Glomerular visceral epithelial cell (primary cell): Measurements from ENCODE around the gene SAMD4A.

ENCODE experiments used
- DNase-seq: peaks from one replicate; pipeline ENCODE4 v3.0.0-alpha.2; 2016; ENCODE audit errors: extremely low spot score

The SAMD4A gene

DNA sequence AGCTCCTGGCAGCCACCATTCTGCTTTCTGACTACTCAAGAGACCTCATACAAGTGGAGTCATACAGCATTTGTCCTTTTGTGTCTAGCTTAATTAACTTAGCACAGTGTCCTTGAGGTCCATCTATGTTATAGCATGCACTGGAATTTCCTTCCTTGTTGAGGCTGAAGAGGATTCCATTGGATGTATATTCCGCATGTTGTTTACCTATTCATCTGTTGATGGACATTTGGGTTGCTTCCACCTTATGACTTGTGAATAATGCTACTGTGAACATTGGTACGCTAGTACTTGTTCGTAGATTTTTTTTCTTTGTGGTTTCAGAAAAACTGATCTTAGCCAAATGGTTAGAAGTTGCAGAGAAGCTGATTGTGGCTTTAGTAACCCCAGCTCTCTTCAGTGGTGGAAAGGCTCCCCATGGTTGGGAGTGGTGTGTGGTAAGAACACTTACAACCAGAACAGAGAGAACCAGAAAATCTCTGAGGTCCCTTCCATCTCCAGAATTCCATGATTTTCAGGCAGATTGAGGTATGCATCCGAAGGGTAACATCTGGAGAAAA is 118.4 kb downstream of the SAMD4A start:
- no peak for DNase-seq

DNA sequence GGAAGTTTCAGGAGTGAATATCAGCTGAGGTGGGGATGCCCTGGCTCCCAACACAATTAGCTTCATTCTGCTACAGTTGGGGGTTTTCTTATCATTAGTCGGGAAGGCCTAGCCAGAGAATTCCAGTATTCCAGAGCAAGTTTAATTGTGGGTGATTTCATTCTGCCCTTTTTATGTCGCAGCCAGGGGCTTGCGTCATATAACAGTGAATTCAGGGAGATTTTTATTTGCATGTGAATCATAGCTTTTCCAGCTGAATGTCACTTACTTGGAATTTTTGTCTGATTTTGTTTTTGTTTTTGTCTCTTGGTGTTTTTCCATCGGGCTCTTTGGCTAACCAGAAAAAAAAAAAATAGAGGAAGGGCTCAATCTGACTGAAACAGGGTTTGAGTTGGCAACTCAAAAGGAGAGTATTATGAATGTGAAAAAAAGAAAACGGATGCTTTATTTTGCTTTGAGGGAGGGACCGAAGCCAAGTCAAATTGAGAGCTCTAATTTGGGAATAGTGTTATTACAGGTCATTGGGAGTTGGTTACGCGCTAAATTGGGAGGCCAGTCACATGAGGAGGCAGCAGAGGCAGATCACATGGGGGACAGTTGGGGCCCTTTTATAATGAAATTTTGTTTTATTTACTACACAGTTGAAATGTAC is 119.4 kb downstream of the SAMD4A start:
- DNase-seq: peak; percentile 55

DNA sequence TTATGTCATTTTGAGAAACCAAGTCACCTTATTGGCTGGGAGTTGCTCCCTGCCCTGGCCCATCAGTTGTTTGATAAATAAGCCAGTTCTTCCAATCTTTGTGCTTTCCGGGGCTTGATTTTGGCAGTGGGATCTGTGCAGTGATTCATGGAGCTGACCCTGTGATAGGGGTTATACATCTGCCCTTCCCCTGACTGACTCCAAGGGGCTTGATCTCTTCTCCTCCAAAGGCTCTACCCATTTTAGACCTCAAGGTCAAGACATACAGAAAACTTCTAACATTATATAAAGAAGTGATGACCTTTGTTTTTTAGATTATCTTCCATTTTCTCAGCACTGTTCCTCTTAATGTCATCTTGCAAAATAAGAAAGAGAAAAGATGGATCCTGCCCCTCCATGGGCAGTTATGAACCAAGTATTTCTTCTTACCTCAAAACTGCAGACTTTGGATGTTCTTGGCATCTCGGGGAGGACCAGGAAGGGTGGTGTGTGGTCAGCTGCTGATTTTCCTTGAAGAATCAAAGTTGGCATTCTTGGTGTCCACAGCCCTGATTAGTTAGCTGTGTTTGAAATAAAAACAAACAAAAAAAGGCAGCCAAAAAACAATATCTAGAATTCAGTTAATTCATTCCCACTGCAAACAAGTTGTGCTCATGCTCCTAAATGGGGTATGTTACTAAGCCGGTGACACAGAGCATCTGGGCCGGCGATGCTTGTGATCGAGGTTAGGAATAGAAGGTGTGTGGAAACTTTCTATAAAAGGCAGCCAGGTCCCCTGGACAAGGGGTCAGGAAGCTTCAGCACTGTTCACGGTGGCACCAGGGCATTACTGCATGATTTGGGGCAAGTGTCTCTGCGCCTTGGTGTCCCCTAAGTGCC is 120.2 kb downstream of the SAMD4A start:
- DNase-seq: no peak

DNA sequence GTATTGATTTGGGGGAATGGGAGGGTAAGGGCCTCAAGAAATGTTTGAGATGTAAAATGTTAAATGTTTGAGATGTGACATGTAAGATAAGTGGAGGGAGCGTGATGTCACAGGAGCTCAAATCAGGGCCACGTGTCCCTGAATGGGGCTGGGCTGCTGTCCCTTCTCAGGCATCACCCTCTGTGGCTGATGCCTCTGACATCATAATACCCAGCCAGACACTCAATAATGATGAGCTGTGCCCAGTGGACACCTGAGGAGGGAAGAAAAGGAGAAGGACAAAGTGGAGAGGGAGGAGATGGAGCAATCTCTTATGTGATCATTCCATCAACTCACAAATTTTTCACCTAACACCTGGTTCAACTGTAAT is 120.8 kb downstream of the SAMD4A start:
- DNase-seq: no peak

DNA sequence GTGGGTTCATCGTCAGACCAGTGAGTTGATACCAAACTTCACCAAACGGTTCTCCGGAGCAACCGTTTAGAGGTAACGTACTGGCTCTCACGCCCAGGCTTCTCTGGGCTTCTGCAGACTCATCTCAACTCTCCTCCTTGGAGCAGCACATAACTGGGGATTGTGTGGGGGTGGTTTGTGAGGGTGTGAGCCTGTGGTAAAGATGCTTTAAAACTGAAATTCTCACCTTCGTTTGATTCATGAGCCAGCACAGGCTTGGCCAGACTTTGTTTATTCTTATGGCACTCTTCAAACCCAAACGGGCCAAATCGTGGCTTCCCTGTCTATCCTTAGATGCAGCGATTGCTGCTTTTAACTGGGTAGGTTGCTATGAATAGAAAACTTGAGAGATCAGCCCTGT is 121.3 kb downstream of the SAMD4A start:
- DNase-seq: no peak

DNA sequence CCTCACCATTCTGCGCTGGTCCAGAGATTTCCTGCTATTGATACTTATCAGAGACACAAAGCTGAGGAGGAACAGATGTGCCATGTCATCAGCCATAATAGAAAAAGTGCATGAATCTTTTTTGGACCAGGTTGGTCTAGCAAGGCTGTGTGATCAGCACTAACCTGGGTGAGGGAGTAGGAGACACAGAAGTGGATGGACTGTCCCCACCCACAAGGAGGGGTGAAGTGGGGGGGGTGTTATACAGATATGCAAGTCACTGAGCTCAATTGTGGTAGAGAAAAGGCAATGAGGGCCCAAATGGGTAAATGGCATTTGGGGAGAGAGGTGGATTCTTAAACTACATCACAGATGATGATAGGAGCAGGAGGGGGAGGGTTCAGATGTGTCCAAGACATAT is 123.0 kb downstream of the SAMD4A start:
- DNase-seq: no peak

DNA sequence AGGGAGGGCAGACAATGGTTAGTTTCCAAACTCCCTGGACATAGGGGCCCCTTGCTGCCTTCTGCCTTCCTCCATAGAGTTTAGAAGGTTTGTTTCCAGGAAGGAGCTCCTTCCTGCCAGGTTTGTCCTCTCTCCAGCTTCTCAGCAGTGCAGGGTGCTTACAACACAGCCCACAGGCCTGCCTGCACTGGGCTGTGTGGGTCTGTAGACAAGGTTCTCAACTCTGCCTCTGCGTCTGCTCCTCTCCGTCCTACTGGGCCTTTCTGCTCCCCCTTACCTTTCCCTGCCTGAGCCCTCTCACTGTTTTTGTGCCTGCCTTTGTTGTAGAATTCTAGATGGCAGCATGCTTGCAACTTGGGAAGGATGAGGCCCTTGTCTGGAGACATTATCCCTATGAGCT is 124.0 kb downstream of the SAMD4A start:
- no peak for DNase-seq

DNA sequence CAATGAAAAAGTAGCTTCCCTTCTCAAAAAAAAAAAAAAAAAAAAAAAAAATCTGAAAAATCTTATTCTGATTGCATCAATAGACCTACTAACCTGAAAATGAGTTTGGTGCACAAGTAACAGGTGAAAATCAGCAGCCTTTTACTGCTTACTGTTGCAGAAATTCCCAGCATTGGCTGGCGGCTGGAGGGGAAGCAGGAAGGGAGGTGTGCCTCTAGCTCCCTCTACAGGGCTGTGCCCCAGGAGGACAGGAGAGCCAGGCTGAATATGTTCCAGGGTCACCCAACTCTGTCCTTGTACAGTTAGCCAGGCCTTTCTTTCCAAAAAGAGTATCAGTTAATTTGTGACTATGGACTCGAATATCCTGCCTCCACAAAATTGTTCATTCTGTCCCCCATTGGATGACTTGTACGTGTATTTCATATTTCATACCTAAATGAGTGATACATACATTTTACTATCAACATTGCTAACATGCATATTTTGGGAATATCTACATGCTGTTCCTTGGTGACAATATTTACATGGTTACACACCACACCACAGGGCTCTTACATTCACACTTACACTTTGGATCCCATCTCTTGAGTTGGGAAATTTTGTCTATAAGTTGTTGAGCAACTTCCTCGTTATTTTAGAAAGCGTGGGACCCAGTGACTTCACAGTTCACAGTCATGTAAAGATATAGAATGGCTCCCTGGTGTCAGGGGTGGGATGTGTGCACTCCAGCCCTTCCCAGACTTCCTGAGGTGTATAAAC is 124.8 kb downstream of the SAMD4A start:
- DNase-seq: peak; percentile 77

DNA sequence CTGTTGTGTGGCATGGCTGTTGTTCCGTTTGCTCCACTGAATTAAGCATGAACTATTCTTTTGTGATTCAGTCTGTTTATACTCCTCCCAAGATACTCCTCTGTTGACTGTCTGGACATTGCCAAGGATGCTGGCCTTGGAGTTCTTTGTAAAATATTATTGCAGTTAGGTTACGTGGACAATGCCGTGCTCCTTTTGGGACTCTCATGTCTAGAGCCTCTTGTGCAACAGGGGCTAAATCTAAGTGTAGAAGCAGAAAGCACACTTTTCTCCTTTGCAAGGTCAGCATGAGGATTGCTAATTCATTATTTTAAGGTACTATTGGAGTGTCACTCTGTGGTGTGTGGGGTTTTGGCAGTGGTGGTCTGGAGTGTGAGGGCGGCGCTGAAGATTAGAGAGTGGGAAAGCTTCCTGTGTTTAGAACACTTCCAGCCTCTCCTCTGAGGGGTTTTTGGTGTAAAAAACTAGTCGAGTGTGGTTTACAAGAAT is 125.4 kb downstream of the SAMD4A start:
- DNase-seq: no peak

DNA sequence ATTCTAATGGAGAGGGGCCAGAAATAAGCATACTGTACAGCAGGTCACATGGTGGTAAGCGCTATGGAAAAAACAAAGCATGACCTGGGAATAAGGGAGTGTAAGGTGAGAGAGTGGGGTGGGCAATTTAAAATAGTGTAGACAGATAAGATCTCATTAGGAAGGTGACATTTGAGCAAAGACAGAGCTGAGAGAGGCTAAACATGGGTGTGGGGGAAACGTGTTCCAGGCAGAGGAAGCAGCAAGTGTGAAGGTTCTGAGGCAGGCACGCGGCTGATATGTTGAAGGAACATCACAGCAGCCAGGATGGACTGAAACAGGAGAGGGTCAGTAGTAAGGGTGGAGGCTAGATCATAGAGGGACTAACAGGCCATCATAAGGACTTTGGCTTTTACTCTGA is 126.8 kb downstream of the SAMD4A start:
- no peak for DNase-seq

DNA sequence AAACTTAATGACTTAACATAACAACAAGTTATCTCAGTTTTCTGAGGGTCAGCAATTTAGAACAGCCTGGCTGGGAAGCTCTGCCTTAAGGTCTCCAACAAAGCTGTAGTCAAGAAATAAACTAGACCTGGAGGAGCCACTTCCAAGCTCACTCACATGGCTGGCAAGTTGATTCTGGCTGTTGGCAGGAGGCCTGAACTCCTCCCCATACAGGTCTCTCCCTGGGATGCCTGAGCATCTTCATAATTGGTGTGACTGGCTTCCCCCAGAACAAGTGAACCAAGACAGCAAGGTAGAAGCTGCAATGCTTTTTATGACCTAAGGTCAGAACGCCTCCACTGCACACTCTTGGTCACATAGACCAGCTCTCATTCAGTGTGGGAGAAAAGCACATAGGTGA is 128.3 kb downstream of the SAMD4A start:
- DNase-seq: no peak

DNA sequence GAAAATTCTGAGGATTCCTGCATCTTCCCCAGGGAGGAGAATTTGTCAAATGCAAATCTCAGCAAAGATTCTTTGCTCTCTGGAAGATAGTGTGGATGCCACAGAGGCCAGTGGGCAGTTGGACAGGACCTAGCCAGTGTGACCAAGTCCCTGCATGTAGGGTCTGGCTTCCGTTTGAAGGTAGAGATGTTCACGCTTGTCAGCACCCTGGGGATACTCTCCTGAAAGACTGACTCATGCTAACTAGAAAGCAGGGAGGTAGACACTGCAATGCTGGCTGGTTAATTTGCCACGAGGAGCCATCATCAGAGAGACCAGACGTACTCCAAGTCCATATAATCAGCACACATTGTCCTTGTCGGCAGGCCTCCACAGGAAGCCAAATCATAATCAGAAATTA is 130.1 kb downstream of the SAMD4A start:
- peak; percentile 42 for DNase-seq

DNA sequence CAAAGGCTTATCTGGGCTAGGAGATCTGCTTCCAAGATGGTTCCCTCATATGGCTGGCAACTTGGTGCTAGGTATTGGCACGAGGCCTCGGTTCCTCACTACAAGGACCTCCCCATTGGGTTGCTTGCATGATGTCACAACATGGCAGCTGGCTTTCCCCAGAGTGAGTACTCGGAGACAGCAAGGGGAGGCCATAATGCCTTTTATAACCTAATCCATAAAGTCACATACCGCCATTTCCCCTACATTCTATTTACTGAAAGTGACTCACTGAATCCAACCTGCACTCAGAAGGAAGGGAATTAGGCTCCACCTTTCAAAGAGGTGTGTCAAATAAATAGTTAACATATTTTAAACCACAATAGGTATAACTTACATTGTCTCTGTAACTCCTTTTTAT is 130.9 kb downstream of the SAMD4A start:
- DNase-seq: no peak

DNA sequence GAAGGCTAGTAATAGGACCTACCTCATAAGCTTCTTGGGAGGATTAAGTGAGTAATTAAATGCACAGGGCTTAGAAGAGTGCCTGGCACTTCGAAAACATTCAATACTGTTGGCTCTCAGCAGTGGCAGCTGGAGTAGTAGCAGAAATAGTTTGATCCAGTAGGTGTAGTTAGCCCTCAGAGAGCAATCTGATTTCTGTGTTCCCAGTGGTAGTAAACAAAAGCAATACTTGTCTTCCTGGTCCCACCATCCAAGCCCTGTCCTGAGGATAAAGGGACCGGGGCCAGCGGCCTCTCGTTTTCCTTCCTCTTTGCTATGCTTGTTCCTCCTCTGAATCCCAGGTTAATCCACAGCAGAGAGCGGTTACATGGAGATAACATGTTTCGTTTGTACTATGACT is 131.6 kb downstream of the SAMD4A start:
- no peak for DNase-seq

DNA sequence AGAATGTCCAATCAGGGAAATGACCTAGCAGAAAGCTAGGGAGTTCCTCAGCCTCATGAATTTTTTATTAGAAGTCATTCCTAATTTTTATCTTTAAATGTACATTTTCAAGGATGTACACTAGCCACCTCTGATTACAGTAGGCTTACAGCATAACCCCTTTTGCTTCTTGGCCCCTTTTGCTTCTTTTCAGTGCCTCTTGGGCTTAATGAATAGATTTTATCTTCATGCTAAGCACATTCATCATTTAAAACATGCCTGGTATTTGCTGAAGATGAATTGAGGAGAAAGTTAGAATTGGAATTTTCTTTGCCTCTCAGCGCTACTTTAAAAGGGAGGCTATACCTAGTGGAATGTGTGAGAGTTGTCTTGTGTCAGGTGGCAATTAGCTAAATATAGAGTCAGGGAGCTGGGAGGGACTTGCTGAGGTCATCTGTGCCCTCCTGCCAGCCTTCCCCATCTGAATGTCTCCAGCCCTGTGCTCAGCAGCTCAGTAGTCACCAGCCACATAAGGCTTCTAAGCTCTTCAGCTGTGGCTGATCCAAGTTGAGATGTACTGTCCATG is 132.1 kb downstream of the SAMD4A start:
- peak; percentile 46 for DNase-seq

DNA sequence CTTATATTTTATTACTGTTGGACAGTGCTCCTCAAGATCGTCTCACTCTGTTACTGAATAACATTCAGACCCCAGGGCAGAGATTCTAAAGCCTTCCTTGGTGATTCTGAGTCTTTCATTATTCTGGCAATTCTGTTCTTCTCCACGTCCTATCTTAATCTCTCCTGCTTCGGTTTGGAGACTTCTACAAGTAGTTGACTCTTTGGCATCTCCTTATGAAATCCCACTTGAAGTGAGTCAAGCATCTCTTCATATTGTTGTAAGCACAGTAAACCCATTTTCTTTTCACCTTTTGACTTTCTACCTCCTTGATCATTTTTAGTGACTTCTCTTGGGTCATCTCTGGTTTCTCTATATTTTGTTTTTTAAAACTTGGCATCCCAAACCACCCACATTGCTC is 132.8 kb downstream of the SAMD4A start:
- DNase-seq: no peak

DNA sequence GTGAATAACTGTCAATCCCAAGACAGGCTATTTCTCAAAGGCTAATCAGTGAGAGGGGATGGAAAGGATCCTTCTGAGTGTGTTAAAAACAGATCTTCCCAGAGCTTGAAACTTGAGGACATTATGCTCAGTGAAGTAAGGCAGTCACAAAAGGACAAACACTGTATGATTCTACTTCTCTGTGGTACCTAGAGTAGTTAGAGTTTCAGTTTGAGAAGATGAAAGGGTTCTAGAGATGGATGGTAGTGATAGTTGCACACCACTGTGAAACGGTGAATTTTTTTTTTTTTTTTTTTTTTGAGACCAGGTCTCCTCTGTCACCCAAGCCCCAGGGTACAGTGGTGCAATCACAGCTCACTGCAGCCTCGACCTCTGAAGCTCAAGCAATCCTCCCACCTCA is 133.8 kb downstream of the SAMD4A start:
- no peak for DNase-seq

DNA sequence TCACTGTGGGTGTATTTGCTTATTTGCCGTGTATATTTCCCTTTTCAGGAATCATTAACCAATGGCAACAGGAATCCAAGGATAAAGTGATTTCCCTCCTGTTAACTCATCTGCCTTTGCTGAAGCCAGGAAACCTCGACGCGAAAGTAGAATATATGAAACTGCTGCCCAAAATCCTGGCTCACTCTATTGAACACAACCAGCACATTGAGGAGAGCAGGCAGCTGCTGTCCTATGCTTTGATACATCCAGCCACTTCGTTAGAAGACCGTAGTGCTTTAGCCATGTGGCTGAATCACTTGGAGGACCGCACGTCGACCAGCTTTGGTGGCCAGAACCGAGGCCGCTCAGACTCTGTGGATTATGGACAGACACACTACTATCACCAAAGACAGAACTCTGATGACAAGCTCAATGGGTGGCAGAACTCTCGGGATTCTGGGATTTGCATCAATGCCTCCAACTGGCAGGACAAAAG is 135.1 kb downstream of the SAMD4A start:
- no peak for DNase-seq

DNA sequence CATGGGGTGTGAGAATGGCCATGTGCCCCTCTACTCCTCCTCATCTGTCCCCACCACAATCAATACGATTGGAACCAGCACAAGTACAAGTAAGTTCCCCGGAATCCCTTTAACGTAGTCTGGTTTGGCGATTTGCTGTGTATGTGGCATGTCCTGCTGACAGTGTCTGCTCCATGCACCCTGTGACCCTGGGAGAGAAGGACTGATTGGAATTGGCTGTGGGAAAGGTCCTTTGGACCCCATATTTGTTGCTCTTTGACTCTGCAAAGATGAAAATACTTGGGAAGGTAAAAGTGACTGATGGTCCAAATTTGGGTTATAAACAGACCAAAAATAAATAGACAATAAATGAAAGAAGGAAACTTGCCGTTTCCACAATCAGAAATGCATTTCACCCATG is 135.6 kb downstream of the SAMD4A start:
- DNase-seq: no peak

DNA sequence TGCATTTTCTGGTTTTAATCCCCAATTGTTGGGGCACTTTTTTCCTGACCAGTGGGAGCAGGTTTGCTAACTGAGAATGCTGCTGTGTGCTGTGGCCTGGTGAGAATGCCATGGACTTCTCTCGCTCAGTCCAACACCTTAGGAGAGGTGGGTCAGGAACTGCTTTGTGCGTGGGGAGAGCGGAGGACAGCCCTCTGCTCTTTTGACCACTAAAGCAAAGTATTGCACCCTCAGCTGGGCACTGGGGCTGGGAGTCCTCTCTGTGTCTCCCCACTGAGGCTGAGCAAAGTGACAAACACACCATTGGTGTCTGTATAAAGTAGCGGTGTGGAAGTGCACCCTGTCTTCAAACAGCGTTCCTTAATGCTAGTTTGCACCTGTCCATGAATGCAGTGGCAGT is 136.2 kb downstream of the SAMD4A start:
- no peak for DNase-seq

DNA sequence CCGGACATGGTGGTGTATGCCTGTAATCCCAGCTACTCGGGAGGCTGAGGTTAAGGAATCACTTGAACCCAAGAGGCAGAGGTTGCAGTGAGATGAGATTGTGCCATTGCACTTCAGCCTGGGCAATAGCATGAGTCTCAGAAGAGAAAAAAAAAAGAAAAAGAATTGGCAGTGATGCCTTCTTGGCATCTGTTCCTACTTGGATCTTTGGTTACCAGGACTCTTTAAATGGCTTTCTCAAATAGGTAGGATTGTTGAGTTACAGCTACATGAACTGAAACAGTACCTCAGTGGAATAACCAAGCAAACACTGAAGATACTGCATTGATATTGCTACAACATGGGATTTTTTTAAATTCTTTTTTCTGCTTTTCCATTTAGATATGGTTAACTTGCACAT is 136.8 kb downstream of the SAMD4A start:
- DNase-seq: no peak

DNA sequence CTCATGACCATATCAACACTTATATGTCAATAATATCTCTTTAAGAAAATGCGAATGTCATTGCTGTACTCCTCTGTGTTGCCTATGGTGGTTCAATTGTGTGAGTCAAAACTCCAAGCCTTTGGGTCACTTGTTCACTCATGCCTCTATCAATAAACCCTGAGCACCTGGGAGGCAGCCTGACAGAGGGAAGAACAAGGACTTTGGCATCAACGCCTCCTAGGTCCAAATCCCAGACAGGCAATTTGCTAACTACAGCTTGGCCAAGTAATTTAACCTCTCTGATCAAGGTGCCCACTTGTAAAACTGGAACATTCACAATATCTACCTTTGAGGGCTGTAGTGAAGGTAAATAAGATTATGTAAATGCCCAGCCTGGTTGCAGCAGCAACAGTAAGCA is 137.8 kb downstream of the SAMD4A start:
- no peak for DNase-seq
